ENCODE measurements around the gene DHPS. TPM values are rescaled to one million over a fixed set of nuclear protein-coding genes. Genes with fewer than 3 reads are reported as not detected.

The DHPS gene
- total and polyA plus RNA-seq, 2 donors (not counting 1 experiment from before 2014, with no cell fraction given): 187 to 204 TPM

DNA sequence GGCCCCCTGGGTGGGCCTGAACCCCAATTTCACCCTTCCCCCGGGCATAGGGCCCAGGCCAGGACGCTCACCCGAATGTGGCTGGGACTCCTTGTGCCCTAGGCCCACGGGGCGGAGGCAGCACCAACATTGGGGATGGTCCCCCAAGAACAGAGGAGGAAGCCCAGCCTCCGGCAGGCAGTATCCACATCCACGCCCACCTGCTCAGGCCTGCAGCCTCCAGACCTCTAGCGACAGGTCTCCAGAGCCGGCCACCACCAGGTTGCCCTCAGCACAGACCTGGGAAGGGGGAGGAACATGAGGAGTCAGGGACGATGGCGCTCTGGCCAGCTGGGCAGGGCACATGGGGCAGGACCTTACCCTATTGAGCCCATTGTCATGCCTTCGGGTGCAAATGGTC is 7.3 kb upstream of the DHPS start:
- H3K27me3 Mint-ChIP-seq: no peaks in the 10 kb centered on the region
- DNase-seq: no peak
- Histone ChIP-seq H4K20me1 (ENCODE audit: control insufficient read depth, insufficient read depth, low read length, poor library complexity, severe bottlenecking) (no peaks in the 10 kb centered on the region), H3K27me3 (replicated peaks in 1 of 4; ENCODE audit: control extremely low read depth in 1 of 4, control insufficient read depth in 3 of 4, insufficient read depth in 4 of 4, low read length in 3 of 4) (no peaks in the 10 kb centered on the region), H3K36me3 (replicated peaks in 1 of 2; ENCODE audit: control extremely low read depth in 1 of 2, control insufficient read depth in 1 of 2, extremely low read depth in 1 of 2, insufficient read depth in 2 of 2, low read length in 1 of 2) (no peaks in the 10 kb centered on the region), H3K27ac (ENCODE audit: low read length in 2 of 2) (no peak overlapping the region), H3K4me3 (ENCODE audit: control extremely low read depth in 1 of 5, extremely low read depth in 1 of 5, insufficient read depth in 1 of 5, low read depth in 2 of 5, low read length in 4 of 5) (no peak overlapping the region), H3K4me2 (replicated peaks; ENCODE audit: low read depth, low read length, poor library complexity, severe bottlenecking) (no peak overlapping the region), H2AFZ (ENCODE audit: insufficient read depth, low read depth, low read length, poor library complexity, severe bottlenecking) (no peak overlapping the region), H3K4me1 (ENCODE audit: control insufficient read depth in 2 of 2, insufficient read depth in 2 of 2, low read length in 2 of 2) (no peaks in the 10 kb centered on the region), H3K9ac (ENCODE audit: low read length) (no peak overlapping the region), H3K79me2 (ENCODE audit: control insufficient read depth, insufficient read depth, low read length) (no peaks in the 10 kb centered on the region), H3K9me3 (ENCODE audit: control extremely low read depth in 1 of 3, control insufficient read depth in 2 of 3, insufficient read depth in 1 of 3, low read length in 2 of 3) (no peaks in the 10 kb centered on the region)
- 80% methylated on average over 12 of the region's 12 CpGs for WGBS (ENCODE audit: insufficient coverage)
- no peaks in the 10 kb centered on the region for H3K9me3 Mint-ChIP-seq (ENCODE audit: insufficient read depth)
- no peak overlapping the region for H3K4me3 Mint-ChIP-seq
- intact Hi-C loops (cut with micrococcal nuclease): no loop called here
- H3K4me1 Mint-ChIP-seq: no peaks in the 10 kb centered on the region
- ChIA-PET POLR2A (no interaction called here), CTCF (interaction anchor here (1.0 kb wide), 1 partner anchor 11 kb away, joined by 4 read pairs; no protein-coding TSS in a partner anchor)
- ATAC-seq (ENCODE audit: low read depth): no peak
- H3K27ac Mint-ChIP-seq: no peak overlapping the region
- TF ChIP-seq, protein P1, sequence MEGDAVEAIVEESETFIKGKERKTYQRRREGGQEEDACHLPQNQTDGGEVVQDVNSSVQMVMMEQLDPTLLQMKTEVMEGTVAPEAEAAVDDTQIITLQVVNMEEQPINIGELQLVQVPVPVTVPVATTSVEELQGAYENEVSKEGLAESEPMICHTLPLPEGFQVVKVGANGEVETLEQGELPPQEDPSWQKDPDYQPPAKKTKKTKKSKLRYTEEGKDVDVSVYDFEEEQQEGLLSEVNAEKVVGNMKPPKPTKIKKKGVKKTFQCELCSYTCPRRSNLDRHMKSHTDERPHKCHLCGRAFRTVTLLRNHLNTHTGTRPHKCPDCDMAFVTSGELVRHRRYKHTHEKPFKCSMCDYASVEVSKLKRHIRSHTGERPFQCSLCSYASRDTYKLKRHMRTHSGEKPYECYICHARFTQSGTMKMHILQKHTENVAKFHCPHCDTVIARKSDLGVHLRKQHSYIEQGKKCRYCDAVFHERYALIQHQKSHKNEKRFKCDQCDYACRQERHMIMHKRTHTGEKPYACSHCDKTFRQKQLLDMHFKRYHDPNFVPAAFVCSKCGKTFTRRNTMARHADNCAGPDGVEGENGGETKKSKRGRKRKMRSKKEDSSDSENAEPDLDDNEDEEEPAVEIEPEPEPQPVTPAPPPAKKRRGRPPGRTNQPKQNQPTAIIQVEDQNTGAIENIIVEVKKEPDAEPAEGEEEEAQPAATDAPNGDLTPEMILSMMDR (IDR thresholded peaks at IDR 0.05): no peak
- no peak for TF ChIP-seq EZH2 (IDR thresholded peaks at IDR 0.05; ENCODE audit: borderline replicate concordance, insufficient read depth, low read depth, low read length, poor library complexity, severe bottlenecking)

DNA sequence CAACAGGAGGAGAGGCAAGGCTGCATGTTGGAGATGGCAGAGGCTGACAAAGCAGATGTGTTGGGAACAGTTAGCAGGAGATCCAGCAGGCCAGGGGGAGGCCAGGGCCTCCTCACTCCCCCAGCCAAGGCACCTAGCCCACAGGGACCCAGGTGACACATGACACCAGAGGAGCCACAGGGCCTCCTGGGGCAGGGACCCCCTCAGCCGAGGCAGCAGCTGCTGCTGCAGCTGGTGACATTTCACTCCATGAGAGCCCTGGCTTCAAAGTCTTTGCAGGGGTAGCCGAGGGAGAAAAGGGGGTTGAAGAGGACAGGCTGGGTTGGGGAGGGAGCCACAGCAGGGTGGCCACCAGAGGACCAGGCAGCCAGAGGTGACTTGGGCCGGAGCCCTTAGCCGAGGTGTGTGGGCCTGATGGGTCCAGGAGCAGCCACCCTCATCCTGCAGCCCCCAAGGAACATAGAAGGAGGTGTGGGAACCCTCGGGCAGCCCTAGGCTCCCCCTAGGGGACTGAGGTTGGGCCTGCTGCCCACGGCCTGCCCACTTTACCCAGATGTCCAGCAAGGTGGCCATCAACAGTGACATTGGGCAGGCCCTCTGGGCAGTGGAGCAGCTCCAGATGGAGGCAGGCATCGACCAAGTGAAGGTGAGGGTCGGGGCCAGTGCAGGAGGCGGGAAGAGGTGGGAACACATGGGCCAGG is 6.0 kb upstream of the DHPS start, which contains the start of gene GNG14:
Gene GNG14, plus strand, starts transcription at position 503 of the 701 bp plus-strand sequence. Its CDS starts 51 bp downstream, at position 554.
- intact Hi-C loops (cut with micrococcal nuclease): no loop called here
- no peak for TF ChIP-seq EZH2 (IDR thresholded peaks at IDR 0.05; ENCODE audit: borderline replicate concordance, insufficient read depth, low read depth, low read length, poor library complexity, severe bottlenecking)
- Histone ChIP-seq H3K4me3 (ENCODE audit: control extremely low read depth in 1 of 5, extremely low read depth in 1 of 5, insufficient read depth in 1 of 5, low read depth in 2 of 5, low read length in 4 of 5) (no peak within 1 kb of the TSS), H3K4me1 (ENCODE audit: control insufficient read depth in 2 of 2, insufficient read depth in 2 of 2, low read length in 2 of 2) (no peaks in the 10 kb centered on the region), H3K9me3 (ENCODE audit: control extremely low read depth in 1 of 3, control insufficient read depth in 2 of 3, insufficient read depth in 1 of 3, low read length in 2 of 3) (no peaks in the 10 kb centered on the region), H3K27me3 (replicated peaks in 1 of 4; ENCODE audit: control extremely low read depth in 1 of 4, control insufficient read depth in 3 of 4, insufficient read depth in 4 of 4, low read length in 3 of 4) (no peaks in the 10 kb centered on the region), H3K79me2 (ENCODE audit: control insufficient read depth, insufficient read depth, low read length) (no peaks in the 10 kb centered on the region), H3K9ac (ENCODE audit: low read length) (no peak within 1 kb of the TSS), H3K27ac (ENCODE audit: low read length in 2 of 2) (no peak within 1 kb of the TSS), H4K20me1 (ENCODE audit: control insufficient read depth, insufficient read depth, low read length, poor library complexity, severe bottlenecking) (no peaks in the 10 kb centered on the region), H3K4me2 (replicated peaks; ENCODE audit: low read depth, low read length, poor library complexity, severe bottlenecking) (no peak within 1 kb of the TSS), H2AFZ (ENCODE audit: insufficient read depth, low read depth, low read length, poor library complexity, severe bottlenecking) (no peak within 1 kb of the TSS), H3K36me3 (replicated peaks in 1 of 2; ENCODE audit: control extremely low read depth in 1 of 2, control insufficient read depth in 1 of 2, extremely low read depth in 1 of 2, insufficient read depth in 2 of 2, low read length in 1 of 2) (no peaks in the 10 kb centered on the region)
- ATAC-seq (ENCODE audit: low read depth) (no peak), DNase-seq (no peak)
- no peaks in the 10 kb centered on the region for H3K27me3 Mint-ChIP-seq
- CTCF ChIA-PET: no interaction called here
- POLR2A ChIA-PET: interaction anchor here (0.6 kb wide), 2 partner anchors 37 to 1117 kb away, joined by 6 to 7 read pairs; no protein-coding TSS in a partner anchor
- WGBS (ENCODE audit: insufficient coverage): 66% methylated on average over 9 of the region's 9 CpGs
- H3K27ac Mint-ChIP-seq: no peak within 1 kb of the TSS
- H3K4me3 Mint-ChIP-seq: no peak within 1 kb of the TSS
- H3K9me3 Mint-ChIP-seq (ENCODE audit: insufficient read depth): no peaks in the 10 kb centered on the region
- H3K4me1 Mint-ChIP-seq: no peaks in the 10 kb centered on the region
